NCI-H2107 (cell line): Measurements from ENCODE around the gene RMI2.

Source experiments
- DNase-seq: peaks from one replicate; lab custom pipeline; 2025; lab: John Stamatoyannopoulos, UW

The RMI2 gene

DNA sequence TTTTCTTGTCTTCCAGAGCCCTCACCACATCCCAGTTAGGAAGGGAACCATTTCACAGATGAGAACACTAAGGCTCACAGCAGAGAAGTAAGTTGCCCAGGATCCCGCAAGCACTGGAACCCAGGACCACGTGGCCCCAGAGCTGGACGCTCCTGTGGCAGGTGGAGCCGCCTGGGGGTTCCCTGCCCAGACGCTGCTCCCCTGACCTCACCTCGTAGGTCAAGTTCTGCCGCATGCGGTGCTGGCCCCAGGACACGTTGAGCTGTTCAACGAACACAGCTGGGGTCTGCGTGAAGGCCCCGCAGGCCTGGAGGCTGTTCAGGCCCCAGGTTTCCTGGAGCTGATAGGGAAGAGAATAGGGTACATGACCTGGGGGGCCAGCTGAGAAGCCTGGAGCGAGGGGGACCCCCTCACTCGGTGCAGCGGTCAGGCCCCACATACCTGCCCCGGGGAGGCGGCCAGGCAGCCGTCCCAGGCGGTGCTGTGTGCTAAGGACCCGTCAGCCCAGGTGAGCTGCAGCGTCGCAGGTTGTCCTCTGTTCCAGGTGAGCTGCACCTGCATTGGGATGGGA is 54.1 kb downstream of the RMI2 start:
- no peak for DNase-seq

DNA sequence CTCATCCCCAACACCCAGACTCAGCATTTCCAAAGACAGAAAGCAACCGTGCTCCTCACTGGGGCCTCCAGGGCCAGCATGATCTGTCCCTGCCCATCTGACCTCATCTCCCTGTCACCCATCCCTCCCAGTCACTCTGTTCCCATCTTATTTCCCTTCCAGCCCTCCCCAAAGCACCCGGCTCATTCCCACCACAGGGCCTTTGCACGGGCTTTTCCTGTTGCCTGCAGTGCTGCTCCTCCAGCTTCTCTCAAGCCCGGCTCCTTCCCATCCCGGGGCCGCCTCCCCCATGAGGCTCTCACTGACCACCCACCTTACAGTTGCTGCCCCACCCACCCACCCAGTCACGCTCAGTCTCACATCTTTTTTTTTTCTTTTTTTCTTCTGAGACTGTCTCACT is 54.8 kb downstream of the RMI2 start:
- no peak for DNase-seq
